GM18951 (cell line): ENCODE measurements around the gene BRD4.

Experiments
- POLR2A ChIP-seq: IDR thresholded peaks from 4 replicates; pipeline ENCODE4 v1.6.1; 2011; ENCODE audit warnings: mild to moderate bottlenecking; ENCODE audit not compliant: insufficient read length, insufficient read depth; ENCODE audit errors: extremely low read depth
- in situ Hi-C: fragments of 300-500 bp; cut with MboI; formaldehyde crosslinking; loops from one replicate; pipeline ENCODE4 v1.12.0; 2022; ENCODE audit warnings: low sequenced_read_pairs, mixed read lengths, inconsistent platforms; ENCODE audit not compliant: unreplicated experiment

BRD4 gene

GRCh38 chr19:15187026-15188007, 145.0 kb downstream of the BRD4 start:
- in situ Hi-C loops: no loop called here
- TF ChIP-seq POLR2A: no peak
